ENCODE measurements around the gene ENTPD5.
A peak's percentile ranks its signal among the peaks of the same experiment; 100 is the strongest.

ENTPD5 gene, protein sequence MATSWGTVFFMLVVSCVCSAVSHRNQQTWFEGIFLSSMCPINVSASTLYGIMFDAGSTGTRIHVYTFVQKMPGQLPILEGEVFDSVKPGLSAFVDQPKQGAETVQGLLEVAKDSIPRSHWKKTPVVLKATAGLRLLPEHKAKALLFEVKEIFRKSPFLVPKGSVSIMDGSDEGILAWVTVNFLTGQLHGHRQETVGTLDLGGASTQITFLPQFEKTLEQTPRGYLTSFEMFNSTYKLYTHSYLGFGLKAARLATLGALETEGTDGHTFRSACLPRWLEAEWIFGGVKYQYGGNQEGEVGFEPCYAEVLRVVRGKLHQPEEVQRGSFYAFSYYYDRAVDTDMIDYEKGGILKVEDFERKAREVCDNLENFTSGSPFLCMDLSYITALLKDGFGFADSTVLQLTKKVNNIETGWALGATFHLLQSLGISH

GRCh38 chr14:74018586-74019407 lies at the start of gene ENTPD5, which contains the start of gene BBOF1:
ENTPD5 (minus strand) TSS chr14:74019288; CDS start chr14:73988102, 31,186 bp downstream.
BBOF1 (plus strand) TSS chr14:74019349; CDS start chr14:74019479, 130 bp downstream.
- DNase-seq (ENCODE audit: low read depth, low spot score) = peak; percentile 75

DNA sequence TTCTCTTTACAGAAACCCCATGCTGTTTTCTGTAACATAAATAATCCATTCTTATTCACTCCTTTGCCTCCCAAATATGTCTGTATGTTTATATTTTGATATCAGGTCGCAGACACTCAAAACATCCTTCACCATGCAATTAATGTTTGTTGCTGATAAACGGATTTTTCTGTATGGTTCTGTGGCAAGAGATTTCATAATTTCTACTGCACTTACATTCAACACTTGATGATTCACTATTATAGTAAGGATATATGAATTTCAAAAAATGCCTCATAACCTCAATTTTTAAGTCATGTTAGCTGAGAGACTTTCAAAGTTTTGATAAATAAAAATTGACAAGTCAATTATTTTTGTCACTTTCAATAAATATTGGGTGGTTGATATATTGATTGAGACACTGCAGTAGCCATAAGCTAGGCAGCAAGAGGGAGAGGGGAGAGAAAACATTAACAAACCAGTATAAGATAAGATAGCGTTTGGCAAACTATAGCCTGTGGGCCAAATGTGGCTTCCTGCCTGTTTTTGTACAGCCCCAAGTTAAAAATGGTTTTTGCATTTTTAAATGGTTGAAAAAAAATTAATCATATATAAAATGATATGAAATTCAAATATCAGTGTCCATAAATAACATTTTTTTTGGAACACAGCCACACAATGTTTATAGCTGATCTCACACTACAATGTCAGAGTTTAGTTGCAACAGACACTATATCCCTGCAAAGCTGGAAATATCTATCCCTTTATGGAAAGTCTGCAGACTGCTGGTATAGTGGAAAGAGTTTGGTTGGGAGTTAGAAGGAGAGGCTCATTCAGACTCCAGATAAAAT lies 46.9 kb upstream of the ENTPD5 start:
- no peak for DNase-seq (ENCODE audit: low read depth, low spot score)

DNA sequence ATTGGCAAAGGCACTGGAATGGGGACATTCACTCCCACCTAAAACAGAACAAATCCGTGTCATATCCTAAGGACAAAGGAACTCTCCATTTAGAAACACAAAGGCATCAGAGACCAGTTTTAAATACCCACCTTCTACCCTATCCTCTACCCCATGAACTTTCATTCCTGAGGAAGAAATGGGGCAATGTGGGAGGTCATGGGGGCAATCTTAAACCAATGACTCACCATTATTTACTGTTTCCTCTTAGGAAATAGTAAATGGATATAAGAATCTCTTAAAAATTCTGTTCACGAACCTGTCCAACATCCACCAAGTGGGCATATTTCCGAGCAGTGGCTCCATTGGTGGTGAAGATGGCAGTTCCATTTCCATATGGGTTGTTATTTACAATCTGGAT lies 45.8 kb upstream of the ENTPD5 start:
- DNase-seq (ENCODE audit: low read depth, low spot score) = no peak

DNA sequence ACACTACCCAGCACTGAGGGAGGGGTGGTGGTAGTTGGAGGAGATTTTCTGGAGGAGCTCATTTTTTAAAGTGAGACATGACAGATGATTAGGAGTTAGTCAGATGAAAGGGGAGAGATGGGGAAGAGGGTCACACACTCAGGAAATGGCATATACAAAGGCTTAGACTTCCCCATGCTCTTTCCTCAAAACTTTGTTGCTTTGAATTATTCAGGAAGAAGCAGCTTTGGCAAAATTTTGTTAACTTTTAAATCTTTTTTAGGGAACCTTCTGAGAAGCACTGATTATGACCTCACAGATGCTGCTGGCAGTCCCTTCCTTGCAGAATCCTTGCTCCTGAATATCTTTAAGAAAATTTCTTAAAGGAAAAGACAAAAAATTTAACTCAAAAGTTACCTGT lies 45.3 kb upstream of the ENTPD5 start:
- no peak for DNase-seq (ENCODE audit: low read depth, low spot score)

DNA sequence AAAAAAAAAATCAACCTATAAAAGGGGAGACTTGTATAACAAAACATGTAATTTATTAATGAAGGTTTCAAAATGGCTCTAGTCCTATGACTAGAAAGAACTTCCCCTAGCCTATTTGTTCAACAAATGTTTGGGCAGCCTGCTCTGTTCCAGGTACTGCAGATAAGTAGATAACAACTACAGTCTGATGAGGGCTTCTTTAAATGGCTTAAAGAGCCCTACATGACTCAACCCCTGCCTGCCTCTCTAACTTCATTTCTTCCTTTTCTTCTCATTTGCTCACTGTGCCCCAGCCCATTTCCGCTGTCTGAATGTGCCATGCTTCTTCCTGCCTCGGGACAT lies 43.7 kb upstream of the ENTPD5 start:
- no peak for DNase-seq (ENCODE audit: low read depth, low spot score)

GRCh38 chr14:74049876-74050495 lies 30.9 kb upstream of the ENTPD5 start:
- no peak for DNase-seq (ENCODE audit: low read depth, low spot score)

DNA sequence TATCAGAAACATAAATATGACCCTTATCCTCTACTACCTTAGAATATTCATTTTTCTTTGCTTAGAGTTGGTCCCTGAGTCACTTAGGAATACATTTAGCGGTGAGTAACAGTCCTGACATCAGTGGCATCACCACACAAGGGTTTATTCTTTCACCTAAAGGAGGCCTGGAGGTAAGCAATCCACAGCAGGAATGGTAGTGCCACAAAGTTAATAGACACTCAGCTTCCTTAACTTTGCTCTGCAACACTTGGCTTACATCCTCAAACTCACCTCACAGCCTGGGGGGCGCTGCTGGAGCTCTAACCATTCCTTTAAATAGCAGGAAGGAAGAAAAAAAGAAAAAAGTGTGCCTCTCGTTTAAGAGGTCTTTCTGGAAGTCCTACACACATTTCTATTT lies 29.2 kb upstream of the ENTPD5 start:
- peak; percentile 29 for DNase-seq (ENCODE audit: low read depth, low spot score)

DNA sequence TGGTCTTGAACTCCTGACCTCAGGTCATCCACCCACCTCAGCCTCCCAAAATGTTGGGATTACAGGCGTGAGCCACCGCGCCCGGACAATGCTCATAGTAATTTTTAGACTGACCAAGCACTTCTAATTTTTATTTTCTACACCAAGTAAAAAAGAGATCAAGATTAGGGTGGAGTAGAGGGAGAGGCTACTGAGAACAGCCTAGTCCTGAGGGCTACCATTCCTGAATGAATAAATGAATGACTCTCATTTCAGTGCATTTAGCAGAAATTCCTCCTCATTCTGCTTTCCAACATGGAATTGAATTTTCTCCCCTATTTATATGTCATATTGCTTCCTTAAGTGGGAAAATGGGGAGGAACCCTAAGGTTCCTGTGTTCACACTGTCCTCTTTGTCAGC lies 26.4 kb upstream of the ENTPD5 start:
- no peak for DNase-seq (ENCODE audit: low read depth, low spot score)

GRCh38 chr14:74042296-74042695 lies 23.2 kb upstream of the ENTPD5 start:
- no peak for DNase-seq (ENCODE audit: low read depth, low spot score)

DNA sequence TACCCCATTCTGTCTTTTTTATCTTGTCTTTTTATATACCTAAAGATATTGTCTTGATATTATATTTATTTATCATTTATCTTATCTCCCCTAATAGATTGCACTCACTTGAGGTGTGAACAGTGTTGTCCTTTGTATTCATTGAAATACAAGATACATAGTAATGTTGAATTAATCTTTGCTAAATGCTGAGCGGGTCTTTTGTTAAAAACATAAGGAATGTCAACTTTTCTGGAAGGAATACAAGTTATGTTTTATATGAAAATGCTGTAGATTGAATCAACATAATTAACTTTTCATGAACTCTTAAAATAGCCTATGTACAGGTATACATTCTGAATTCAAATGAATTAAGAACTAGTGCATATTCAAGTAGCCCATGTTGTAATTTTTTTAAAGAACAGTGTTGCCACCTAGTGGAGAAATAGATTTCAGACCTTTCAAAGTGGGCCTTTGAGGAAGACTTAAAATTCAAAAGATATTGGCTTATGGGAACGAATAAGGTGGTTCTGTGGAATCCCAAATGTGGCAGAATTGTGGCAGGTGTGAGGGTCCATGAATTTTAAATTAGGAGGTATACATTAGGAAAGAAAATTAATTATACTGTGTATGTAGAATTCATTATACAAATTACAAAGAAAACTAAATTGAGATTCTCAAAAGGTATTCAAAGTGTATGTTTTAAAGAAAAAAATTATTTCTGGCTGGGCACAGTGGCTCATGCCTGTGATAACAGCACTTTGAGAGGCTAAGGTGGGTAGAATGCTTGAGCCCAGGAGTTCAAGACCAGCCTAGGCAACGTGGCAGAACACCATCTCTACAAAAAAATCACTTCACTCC lies 19.2 kb upstream of the ENTPD5 start:
- DNase-seq (ENCODE audit: low read depth, low spot score) = peak; percentile 12

- no peak for DNase-seq (ENCODE audit: low read depth, low spot score)
Observed at GRCh38 chr14:74035556-74035955, 16.5 kb upstream of the ENTPD5 start.

DNA sequence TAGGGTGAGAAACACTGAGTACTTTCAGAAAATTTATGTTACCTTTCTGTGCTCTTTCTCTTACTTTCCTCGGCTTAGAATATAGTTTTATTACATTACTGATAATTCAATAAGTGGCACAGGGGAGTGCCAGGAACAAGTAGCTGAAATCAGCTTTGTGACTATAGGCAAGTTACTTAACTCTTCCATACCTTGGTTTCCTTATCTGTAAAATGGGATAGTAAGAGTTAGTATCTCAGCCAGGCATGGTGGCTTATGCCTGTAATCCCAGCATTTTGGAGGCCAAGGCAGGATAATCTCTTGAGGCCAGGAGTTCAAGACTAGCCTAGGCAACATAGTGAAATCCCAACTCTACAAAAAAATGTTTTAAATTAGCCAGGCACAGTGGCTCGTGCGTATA lies 15.5 kb upstream of the ENTPD5 start:
- no peak for DNase-seq (ENCODE audit: low read depth, low spot score)

- DNase-seq (ENCODE audit: low read depth, low spot score) = no peak
Observed at GRCh38 chr14:74029136-74029535, 10.0 kb upstream of the ENTPD5 start.

DNA sequence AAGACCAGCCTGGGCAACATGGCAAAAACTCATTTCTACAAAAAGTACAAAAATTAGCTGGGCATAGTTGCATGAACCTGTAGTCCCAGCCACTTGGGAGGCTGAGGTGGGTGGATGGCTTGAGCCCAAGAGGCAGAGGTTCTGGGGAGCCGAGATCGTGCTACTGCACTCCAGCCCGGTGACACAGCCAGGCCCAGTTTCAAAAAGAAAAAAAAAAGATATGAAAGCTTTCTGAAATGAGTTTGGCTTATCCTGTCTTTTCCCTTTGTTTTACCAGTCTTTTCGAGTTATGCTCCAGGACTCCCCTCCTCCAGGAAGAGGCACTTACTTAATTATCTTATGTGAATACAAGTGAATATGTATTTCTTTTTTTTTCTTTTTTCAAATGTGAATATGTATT lies 3.3 kb upstream of the ENTPD5 start:
- no peak for DNase-seq (ENCODE audit: low read depth, low spot score)

GRCh38 chr14:74019408-74020137 lies 485 bp upstream of the ENTPD5 start:
- DNase-seq (ENCODE audit: low read depth, low spot score) = no peak

- DNase-seq (ENCODE audit: low read depth, low spot score) = no peak
Observed at GRCh38 chr14:74018174-74018585, 908 bp downstream of the ENTPD5 start.

GRCh38 chr14:74015963-74016362 lies 3.1 kb downstream of the ENTPD5 start:
- DNase-seq (ENCODE audit: low read depth, low spot score) = no peak

DNA sequence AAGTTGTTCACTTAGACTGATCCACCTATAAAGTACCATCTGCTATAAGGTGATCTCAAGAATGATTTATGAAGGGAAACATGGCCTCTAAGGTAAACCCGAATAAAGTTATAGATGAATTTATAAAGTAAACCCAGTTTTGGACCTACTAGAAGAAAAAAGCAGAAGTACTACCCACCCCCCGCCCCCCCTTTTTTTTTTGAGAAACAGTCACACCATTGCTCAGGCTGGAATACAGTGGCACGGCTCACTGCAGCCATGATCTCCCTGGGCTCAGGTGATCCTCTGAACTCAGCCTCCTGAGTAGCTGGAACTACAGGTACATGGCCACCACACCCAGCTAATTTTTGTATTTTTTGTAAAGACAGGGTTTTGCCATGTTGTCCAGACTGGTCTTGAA lies 3.9 kb downstream of the ENTPD5 start:
- no peak for DNase-seq (ENCODE audit: low read depth, low spot score)

DNA sequence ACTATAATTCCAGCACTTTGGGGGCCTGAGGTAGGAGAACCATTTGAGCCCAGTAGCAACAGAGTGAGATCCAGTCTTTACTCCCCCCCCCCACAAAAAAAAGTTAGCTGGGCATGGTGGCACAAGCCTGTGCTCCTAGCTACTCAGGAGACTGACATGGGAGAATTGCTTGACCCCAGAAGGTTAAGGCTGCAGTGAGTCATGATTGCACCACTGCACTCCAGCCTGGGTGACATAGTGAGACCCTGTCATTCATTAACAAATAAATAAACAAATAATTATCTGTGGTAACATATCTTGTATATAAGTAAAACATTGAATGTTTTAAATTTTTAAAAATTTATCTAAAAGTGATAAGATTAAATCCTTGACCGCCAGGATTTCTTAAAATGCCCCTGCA lies 4.8 kb downstream of the ENTPD5 start:
- DNase-seq (ENCODE audit: low read depth, low spot score) = no peak
